MCF 10A (cell line): ENCODE data around the gene SECISBP2. TPM values are rescaled to one million over a fixed set of nuclear protein-coding genes. Genes with fewer than 3 reads are reported as not detected.

ENCODE experiments used
- BruUV-seq: library from RNA; stranded (reverse); fragments of 400-500 nt; replicated peaks from 2 replicates; lab custom pipeline; 2021; lab: Mats Ljungman, UMichigan
- CTCF ChIA-PET: fragments of 300-600 bp; sonication (Branson Sonifier 250); formaldehyde crosslinking; extraction: SDS; loops from one replicate; lab custom pipeline; 2021; ENCODE audit warnings: antibody characterized with exemption, inconsistent platforms; lab: Yijun Ruan, JAX
- POLR2A ChIA-PET: fragments of 300-600, 350-650 bp; sonication (Branson Sonifier 250); formaldehyde crosslinking; extraction: SDS; loops from one replicate; lab custom pipeline; 2020; ENCODE audit warnings: antibody characterized with exemption, inconsistent platforms; lab: Yijun Ruan, JAX
- DNase-seq: peaks from one replicate; pipeline ENCODE4 v3.0.0-alpha.2; 2018; ENCODE audit not compliant: unreplicated experiment
- H3K27ac Mint-ChIP-seq: one replicate; pipeline ENCODE4 v1.8.0; 2022; ENCODE audit warnings: mild to moderate bottlenecking, low read depth, mixed read lengths; ENCODE audit not compliant: unreplicated experiment
- H3K27me3 Mint-ChIP-seq: one replicate; pipeline ENCODE4 v1.8.0; 2022; ENCODE audit warnings: mixed read lengths; ENCODE audit not compliant: insufficient read depth, unreplicated experiment
- H3K36me3 Mint-ChIP-seq: one replicate; pipeline ENCODE4 v1.8.0; 2022; ENCODE audit warnings: mild to moderate bottlenecking, moderate library complexity, mixed read lengths; ENCODE audit not compliant: insufficient read depth, unreplicated experiment
- H3K4me1 Mint-ChIP-seq: one replicate; pipeline ENCODE4 v1.8.0; 2022; ENCODE audit warnings: mixed read lengths; ENCODE audit not compliant: insufficient read depth, unreplicated experiment
- H3K4me3 Mint-ChIP-seq: one replicate; pipeline ENCODE4 v1.8.0; 2022; ENCODE audit warnings: mild to moderate bottlenecking, moderate library complexity, mixed read lengths; ENCODE audit not compliant: unreplicated experiment
- H3K9me3 Mint-ChIP-seq: one replicate; pipeline ENCODE4 v1.8.0; 2022; ENCODE audit warnings: mixed read lengths; ENCODE audit not compliant: unreplicated experiment
- intact Hi-C: fragments of 100-400 bp; cut with micrococcal nuclease; formaldehyde crosslinking; loops from 2 replicates; pipeline ENCODE4 v1.14.1; 2022
- total RNA-seq: library from RNA; stranded (reverse); gene quantifications from 2 replicates; pipeline ENCODE4 v1.2.3, GENCODE V29; 2022
- TF ChIP-seq, protein P1 (sequence below): fragments of 200-600 bp; IDR thresholded peaks from one replicate; pipeline ENCODE4 v1.8.0; 2022; ENCODE audit warnings: antibody characterized with exemption, mild to moderate bottlenecking; ENCODE audit not compliant: unreplicated experiment

Gene SECISBP2
- total RNA-seq, 1 experiment from 2014 or later, result 38.9 TPM

DNA sequence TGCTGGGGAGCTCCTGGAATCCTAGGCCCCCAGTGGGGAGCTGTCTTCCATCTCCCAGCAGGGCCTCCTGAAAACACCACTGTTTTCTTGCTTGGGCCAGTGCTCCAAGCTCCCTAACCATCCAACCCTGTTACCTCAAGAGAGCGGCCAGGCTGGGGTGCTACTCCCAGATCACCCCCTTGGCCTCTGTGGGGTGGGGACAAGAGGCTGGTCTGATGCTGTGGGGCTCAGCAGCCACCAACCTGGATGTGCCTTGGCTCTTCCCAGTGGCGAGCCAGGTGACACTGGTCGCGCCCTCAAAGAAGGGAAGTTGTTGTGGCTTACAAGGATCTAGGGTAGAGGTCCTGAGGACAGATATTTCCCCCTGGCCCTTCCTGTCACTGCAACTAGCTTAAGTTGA is 49.0 kb downstream of the SECISBP2 start:
- DNase-seq, result no peak
- ChIA-PET POLR2A (no interaction called here), CTCF (interaction anchor here (1.2 kb wide), 1 partner anchor 181 kb away, joined by 3 read pairs; no protein-coding TSS in a partner anchor)
- no peak overlapping the region for H3K27ac Mint-ChIP-seq
- TF ChIP-seq, protein P1, sequence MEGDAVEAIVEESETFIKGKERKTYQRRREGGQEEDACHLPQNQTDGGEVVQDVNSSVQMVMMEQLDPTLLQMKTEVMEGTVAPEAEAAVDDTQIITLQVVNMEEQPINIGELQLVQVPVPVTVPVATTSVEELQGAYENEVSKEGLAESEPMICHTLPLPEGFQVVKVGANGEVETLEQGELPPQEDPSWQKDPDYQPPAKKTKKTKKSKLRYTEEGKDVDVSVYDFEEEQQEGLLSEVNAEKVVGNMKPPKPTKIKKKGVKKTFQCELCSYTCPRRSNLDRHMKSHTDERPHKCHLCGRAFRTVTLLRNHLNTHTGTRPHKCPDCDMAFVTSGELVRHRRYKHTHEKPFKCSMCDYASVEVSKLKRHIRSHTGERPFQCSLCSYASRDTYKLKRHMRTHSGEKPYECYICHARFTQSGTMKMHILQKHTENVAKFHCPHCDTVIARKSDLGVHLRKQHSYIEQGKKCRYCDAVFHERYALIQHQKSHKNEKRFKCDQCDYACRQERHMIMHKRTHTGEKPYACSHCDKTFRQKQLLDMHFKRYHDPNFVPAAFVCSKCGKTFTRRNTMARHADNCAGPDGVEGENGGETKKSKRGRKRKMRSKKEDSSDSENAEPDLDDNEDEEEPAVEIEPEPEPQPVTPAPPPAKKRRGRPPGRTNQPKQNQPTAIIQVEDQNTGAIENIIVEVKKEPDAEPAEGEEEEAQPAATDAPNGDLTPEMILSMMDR, result no peak
- H3K4me3 Mint-ChIP-seq, result no peak overlapping the region
- intact Hi-C loops, result no loop called here
- H3K36me3 Mint-ChIP-seq, result peaks cover under 1% of the 10 kb centered on the region
- BruUV-seq, result no TSS peak
- no peaks in the 10 kb centered on the region for H3K27me3 Mint-ChIP-seq
- no peaks in the 10 kb centered on the region for H3K9me3 Mint-ChIP-seq
- no peaks in the 10 kb centered on the region for H3K4me1 Mint-ChIP-seq

DNA sequence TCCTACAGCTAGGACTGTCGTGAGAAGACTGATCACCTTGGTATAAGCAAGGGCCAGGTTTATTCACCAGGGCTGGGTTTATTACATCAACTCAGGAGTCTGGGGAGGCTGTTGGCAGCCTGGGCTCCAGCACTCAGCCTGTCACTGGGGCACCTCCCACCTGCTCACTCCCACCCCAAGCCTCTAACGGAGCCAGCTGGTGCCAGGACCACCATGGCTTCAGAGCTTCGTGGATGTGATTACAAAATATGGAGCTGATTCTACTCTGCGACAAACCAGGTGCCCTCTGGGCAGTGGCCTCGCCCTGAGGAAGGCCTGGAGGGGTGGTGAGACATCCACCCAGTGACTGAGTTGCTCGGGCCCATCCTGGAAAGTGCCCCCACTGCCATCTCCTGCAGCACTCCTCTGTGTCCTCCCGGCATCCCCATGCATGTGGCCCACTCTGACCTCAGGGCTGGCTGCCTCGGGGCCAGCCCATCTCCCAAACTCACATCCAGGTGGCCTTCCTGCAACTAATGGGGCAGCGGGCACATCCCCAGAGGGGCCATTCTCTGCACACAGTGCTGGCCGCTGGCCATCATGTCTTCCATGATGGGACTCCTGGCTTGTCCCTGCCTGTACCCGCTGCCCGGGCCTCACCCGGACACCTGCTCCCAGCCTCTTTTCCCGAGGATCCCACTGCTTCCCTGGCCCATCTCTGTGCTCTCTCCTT is 49.6 kb downstream of the SECISBP2 start:
- no peaks in the 10 kb centered on the region for H3K9me3 Mint-ChIP-seq
- H3K27ac Mint-ChIP-seq, result no peak overlapping the region
- no TSS peak for BruUV-seq
- POLR2A ChIA-PET, result no interaction called here
- CTCF ChIA-PET, result no interaction called here
- no peaks in the 10 kb centered on the region for H3K27me3 Mint-ChIP-seq
- TF ChIP-seq, protein P1, result no peak
- DNase-seq, result no peak
- intact Hi-C loops, result no loop called here
- H3K4me3 Mint-ChIP-seq, result no peak overlapping the region
- no peaks in the 10 kb centered on the region for H3K4me1 Mint-ChIP-seq
- no peaks in the 10 kb centered on the region for H3K36me3 Mint-ChIP-seq

DNA sequence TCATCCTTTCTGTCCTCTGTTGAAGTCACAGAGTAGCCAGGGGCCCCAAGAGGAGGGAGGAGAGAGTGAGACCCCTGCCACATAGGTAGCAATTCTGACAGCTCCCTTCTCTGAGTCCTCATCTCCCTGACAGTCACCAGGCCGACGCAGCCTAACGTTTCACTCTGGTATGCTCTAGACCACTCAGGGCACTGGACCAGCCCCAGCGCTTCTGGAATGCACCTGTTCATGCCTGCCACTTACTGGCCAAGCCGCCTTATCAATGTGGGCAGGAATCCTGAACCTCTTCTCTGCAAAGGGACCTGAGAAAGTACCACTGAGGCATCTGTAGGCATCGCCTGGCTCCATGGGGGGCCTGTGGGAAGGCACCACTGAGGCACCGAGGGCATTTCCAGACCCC is 50.2 kb downstream of the SECISBP2 start:
- ChIA-PET POLR2A (no interaction called here), CTCF (no interaction called here)
- no peak for DNase-seq
- Mint-ChIP-seq H3K36me3 (no peaks in the 10 kb centered on the region), H3K27ac (no peak overlapping the region), H3K9me3 (no peaks in the 10 kb centered on the region), H3K4me3 (no peak overlapping the region), H3K4me1 (no peaks in the 10 kb centered on the region), H3K27me3 (no peaks in the 10 kb centered on the region)
- intact Hi-C loops, result no loop called here
- BruUV-seq, result no TSS peak
- TF ChIP-seq, protein P1, result no peak

DNA sequence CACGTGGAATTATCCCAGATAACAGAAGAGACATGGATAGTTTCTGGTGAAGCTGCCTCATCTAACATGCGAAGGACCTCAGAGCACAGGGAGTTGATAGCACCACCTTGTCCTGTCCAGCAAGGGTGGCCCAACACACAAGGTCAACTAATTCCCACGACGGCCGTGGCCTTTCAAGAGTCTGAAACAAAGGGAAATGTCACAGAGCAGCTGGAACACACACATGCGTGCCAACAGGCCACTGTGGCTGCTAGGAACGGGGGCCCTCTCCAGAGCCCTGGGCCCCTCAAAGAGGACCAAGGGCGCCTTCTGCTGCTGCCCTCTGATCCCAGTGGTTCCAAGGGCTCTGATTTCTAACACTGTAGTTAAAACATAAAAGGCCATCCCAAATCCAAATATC is 50.7 kb downstream of the SECISBP2 start:
- no TSS peak for BruUV-seq
- Mint-ChIP-seq H3K4me3 (no peak overlapping the region), H3K27me3 (no peaks in the 10 kb centered on the region), H3K9me3 (no peaks in the 10 kb centered on the region), H3K4me1 (no peaks in the 10 kb centered on the region), H3K27ac (no peak overlapping the region), H3K36me3 (no peaks in the 10 kb centered on the region)
- intact Hi-C loops, result no loop called here
- TF ChIP-seq, protein P1, result no peak
- no peak for DNase-seq
- ChIA-PET CTCF (no interaction called here), POLR2A (no interaction called here)
